GM12878 (cell line): ENCODE results near the gene COL6A3. TPM values are rescaled to one million over a fixed set of nuclear protein-coding genes. Genes with fewer than 3 reads are reported as not detected.

Source experiments
- ATAC-seq: fragments of 200-7000 bp; cut with Tn5 transposase; 3 replicates; pipeline ENCODE4 v1.9.1; 2020; ENCODE audit warnings: mild to moderate bottlenecking, moderate library complexity
- BruUV-seq: library from RNA; stranded (reverse); fragments of 400-500 nt; replicated peaks from 2 replicates; lab custom pipeline; 2021; lab: Mats Ljungman, UMichigan
- CTCF ChIA-PET: fragments of 300-600 bp; sonication (Branson Sonifier 250); formaldehyde crosslinking; extraction: SDS; loops from one replicate; lab custom pipeline; 2021; ENCODE audit warnings: inconsistent platforms; lab: Yijun Ruan, JAX
- POLR2A ChIA-PET: fragments of 350-600 bp; formaldehyde crosslinking; extraction: SDS; loops from one replicate; lab custom pipeline; 2021; ENCODE audit warnings: inconsistent platforms; lab: Charles Lee
- RAD21 ChIA-PET: fragments of 300-600 bp; sonication (Branson Sonifier 250); formaldehyde crosslinking; loops from one replicate; lab custom pipeline; 2023; ENCODE audit warnings: antibody characterized with exemption; ENCODE audit not compliant: unreplicated experiment; lab: Charles Lee
- SMC1A ChIA-PET: fragments of 300-600 bp; sonication (Branson Sonifier 250); formaldehyde crosslinking; loops from one replicate; lab custom pipeline; 2023; ENCODE audit not compliant: unreplicated experiment, uncharacterized antibody; lab: Charles Lee
- DNase-seq: peaks from one replicate; pipeline ENCODE4 v3.0.0-alpha.2; 2011; ENCODE audit warnings: low read depth, low spot score
- FAIRE-seq: peaks from 3 replicates; lab custom pipeline; 2011; peaks lifted over from hg19 to GRCh38; lab: Jason Lieb, UNC
- H2AFZ ChIP-seq: 2 replicates; pipeline ENCODE4 v1.6.0; 2011; ENCODE audit warnings: low read depth, low read length, control low read depth; ENCODE audit not compliant: control insufficient read depth
- H3K27ac ChIP-seq: 2 replicates; pipeline ENCODE4 v1.5.1; 2011; ENCODE audit warnings: control low read depth; ENCODE audit not compliant: control insufficient read depth, insufficient read depth
- H3K27me3 ChIP-seq, 2 experiments: replicated peaks in 1 of 2; 2 replicates each; pipeline versions ENCODE4 v1.6.0 to v1.6.1; 2011; ENCODE audit warnings: low read length in 1 of 2; ENCODE audit not compliant: control insufficient read depth in 2 of 2, insufficient read depth in 2 of 2
- H3K36me3 ChIP-seq, 2 experiments: 2 replicates each; pipeline ENCODE4 v1.5.1; 2011; ENCODE audit warnings: low read length in 1 of 2; ENCODE audit not compliant: control insufficient read depth in 2 of 2, insufficient read depth in 2 of 2
- H3K4me1 ChIP-seq: 2 replicates; pipeline ENCODE4 v1.6.1; 2011; ENCODE audit warnings: mild to moderate bottlenecking, low read length, moderate library complexity, mixed read lengths; ENCODE audit not compliant: control insufficient read depth, insufficient read depth
- H3K4me2 ChIP-seq: 2 replicates; pipeline ENCODE4 v1.6.0; 2011; ENCODE audit warnings: control low read depth; ENCODE audit not compliant: control insufficient read depth, insufficient read depth
- H3K4me3 ChIP-seq: fragments of 200-600 bp; sonication (generic); 2 replicates; pipeline ENCODE4 v1.5.1; 2016
- H3K79me2 ChIP-seq: 2 replicates; pipeline ENCODE4 v1.6.0; 2011; ENCODE audit warnings: low read length; ENCODE audit not compliant: control insufficient read depth, insufficient read depth
- H3K9ac ChIP-seq: 2 replicates; pipeline ENCODE4 v1.8.0; 2011; ENCODE audit warnings: low read length, control low read depth, mixed read lengths; ENCODE audit not compliant: control insufficient read depth, insufficient read depth
- H3K9me3 ChIP-seq: replicated peaks from 3 replicates; pipeline ENCODE4 v1.5.1; 2011; ENCODE audit warnings: mild to moderate bottlenecking, low read length; ENCODE audit not compliant: control insufficient read depth, insufficient read depth
- H4K20me1 ChIP-seq: 2 replicates; pipeline ENCODE4 v1.6.0; 2011; ENCODE audit not compliant: control insufficient read depth, insufficient read depth
- CEBPB ChIP-seq, 2 experiments: fragments of 150-350 bp in 1 of 2; IDR thresholded peaks; 2 replicates each; pipeline ENCODE4 v1.6.1; 2012 to 2014; ENCODE audit warnings: low read depth in 2 of 2, low read length in 2 of 2, borderline replicate concordance in 1 of 2, inconsistent platforms in 1 of 2
- CREM ChIP-seq: IDR thresholded peaks from 2 replicates; pipeline ENCODE4 v1.6.1; 2014; ENCODE audit warnings: antibody characterized with exemption, low read depth
- EZH2 ChIP-seq: IDR thresholded peaks from 2 replicates; pipeline ENCODE4 v1.6.1; 2012; ENCODE audit warnings: low read depth, mild to moderate bottlenecking, control low read depth, inconsistent platforms, low read length, borderline replicate concordance; ENCODE audit not compliant: control insufficient read depth
- IRF4 ChIP-seq: IDR thresholded peaks from 2 replicates; pipeline ENCODE4 v1.6.1; 2011; ENCODE audit warnings: low read depth, low read length
- RAD21 ChIP-seq: IDR thresholded peaks from 2 replicates; pipeline ENCODE4 v1.6.1; 2011; ENCODE audit warnings: mild to moderate bottlenecking, low read depth, low read length, moderate library complexity; ENCODE audit not compliant: insufficient read depth
- SIX5 ChIP-seq: IDR thresholded peaks from 2 replicates; pipeline ENCODE4 v1.6.1; 2011; ENCODE audit warnings: mild to moderate bottlenecking, low read depth, low read length, moderate library complexity; ENCODE audit not compliant: severe bottlenecking
- SMC3 ChIP-seq: IDR thresholded peaks from 2 replicates; pipeline ENCODE4 v1.6.1; 2011; ENCODE audit warnings: low read length, improper control_type of control experiment, borderline replicate concordance
- SREBF1 ChIP-seq: IDR thresholded peaks from 2 replicates; pipeline ENCODE4 v1.6.1; 2012; ENCODE audit warnings: mild to moderate bottlenecking, low read length
- WGBS: methylation state at CpG from one replicate; pipeline ENCODE4 v1.1.6; 2016; ENCODE audit warnings: low lambda C conversion rate; ENCODE audit not compliant: insufficient replicate concordance, insufficient coverage; ENCODE audit errors: missing lambda C conversion rate; 5-methylcytosine and 5-hydroxymethylcytosine counted together
- in situ Hi-C: fragments of 300-500 bp; cut with MboI; formaldehyde crosslinking; loops from 9 replicates; pipeline ENCODE4 v1.14.3; 2018; ENCODE audit warnings: mixed read lengths
- intact Hi-C: fragments of 100-400 bp; cut with micrococcal nuclease; formaldehyde crosslinking; loops from one replicate; pipeline ENCODE4 v1.14.2; 2022; ENCODE audit not compliant: unreplicated experiment
- polyA plus RNA-seq, 11 experiments: library from polyadenylated mRNA; depleted of rRNA in 4 of 11; unstranded in 6 of 11; stranded (reverse) in 5 of 11; fragments of >200 nt; fragmentation: Nextera tagmentation in 4 of 11; fragmentation: Illumina TruSeq in 1 of 11; extraction: Ambion mirVana in 4 of 11; extraction: Trizol in 1 of 11; gene quantifications; 1 replicate in 1 of 11; 2 replicates in 10 of 11; pipeline versions ENCODE4 v1.2.1 to v1.2.3, GENCODE V29; 2011 to 2016; ENCODE audit warnings: inconsistent platforms in 2 of 11, missing spikeins in 2 of 11, low read depth in 1 of 11
- total RNA-seq, 4 experiments: library from RNA; depleted of rRNA in 3 of 4; stranded (reverse); fragments of >200 nt in 3 of 4; fragmentation: Illumina TruSeq in 1 of 4; extraction: Trizol in 1 of 4; gene quantifications; 2 replicates each; pipeline versions ENCODE4 v1.2.1 to v1.2.3, GENCODE V29; 2013 to 2021
- TF ChIP-seq, protein P1 (sequence below), 3 experiments: IDR thresholded peaks in 2 of 3; conservative IDR thresholded peaks in 1 of 3; 2 replicates each; pipeline ENCODE4 v1.5.1; 2011; ENCODE audit warnings: low read depth in 3 of 3, low read length in 3 of 3, mild to moderate bottlenecking in 3 of 3, control low read depth in 2 of 3, moderate library complexity in 2 of 3, inconsistent platforms in 1 of 3, mixed read lengths in 1 of 3; ENCODE audit not compliant: control insufficient read depth in 2 of 3, insufficient read depth in 1 of 3; ENCODE audit errors: extremely low read depth in 1 of 3

Gene COL6A3
- total and polyA plus RNA-seq, 10 of the 15 experiments (the other 5 are each of a cell fraction or from before 2014, with no cell fraction given) = 0.01 to 0.51 (median 0.09) TPM; not detected in 4

DNA sequence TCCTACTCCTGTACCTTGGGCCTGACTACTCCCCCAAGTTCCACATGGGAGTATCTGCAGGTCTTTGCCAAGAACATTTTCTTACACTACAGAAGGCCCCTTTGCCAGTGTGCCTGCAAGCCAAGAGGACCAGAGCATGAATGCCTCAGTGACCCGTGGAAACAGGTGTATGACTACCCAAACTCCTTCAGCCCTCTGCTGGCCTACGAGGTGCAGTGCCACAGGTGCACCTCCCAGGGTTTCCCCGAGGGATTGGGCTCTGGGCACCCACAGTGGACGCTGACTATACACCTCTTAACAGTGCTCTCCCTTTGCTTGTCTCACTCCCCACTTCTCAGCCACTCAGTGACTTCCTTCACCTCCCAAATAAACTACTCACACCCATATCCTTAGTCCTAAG, 91.4 kb downstream of the COL6A3 start:
- TF ChIP-seq, protein P1, sequence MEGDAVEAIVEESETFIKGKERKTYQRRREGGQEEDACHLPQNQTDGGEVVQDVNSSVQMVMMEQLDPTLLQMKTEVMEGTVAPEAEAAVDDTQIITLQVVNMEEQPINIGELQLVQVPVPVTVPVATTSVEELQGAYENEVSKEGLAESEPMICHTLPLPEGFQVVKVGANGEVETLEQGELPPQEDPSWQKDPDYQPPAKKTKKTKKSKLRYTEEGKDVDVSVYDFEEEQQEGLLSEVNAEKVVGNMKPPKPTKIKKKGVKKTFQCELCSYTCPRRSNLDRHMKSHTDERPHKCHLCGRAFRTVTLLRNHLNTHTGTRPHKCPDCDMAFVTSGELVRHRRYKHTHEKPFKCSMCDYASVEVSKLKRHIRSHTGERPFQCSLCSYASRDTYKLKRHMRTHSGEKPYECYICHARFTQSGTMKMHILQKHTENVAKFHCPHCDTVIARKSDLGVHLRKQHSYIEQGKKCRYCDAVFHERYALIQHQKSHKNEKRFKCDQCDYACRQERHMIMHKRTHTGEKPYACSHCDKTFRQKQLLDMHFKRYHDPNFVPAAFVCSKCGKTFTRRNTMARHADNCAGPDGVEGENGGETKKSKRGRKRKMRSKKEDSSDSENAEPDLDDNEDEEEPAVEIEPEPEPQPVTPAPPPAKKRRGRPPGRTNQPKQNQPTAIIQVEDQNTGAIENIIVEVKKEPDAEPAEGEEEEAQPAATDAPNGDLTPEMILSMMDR (IDR thresholded peaks at IDR 0.05 in 2 of 3, conservative IDR thresholded peaks at IDR 0.05 in 1 of 3; ENCODE audit: control insufficient read depth in 2 of 3, extremely low read depth in 1 of 3, insufficient read depth in 1 of 3, low read depth in 3 of 3, low read length in 3 of 3) = peak; percentile 41 to 49 (median 46); a peak in 5 of 6 replicates
- TF ChIP-seq EZH2 (no peak), CREM (no peak), SMC3 (peak; percentile 43; the same call in 1 of the 2 replicates), SREBF1 (no peak), SIX5 (no peak), RAD21 (peak; percentile 27; the same call in 1 of the 2 replicates), CEBPB (IDR thresholded peaks at IDR 0.05; ENCODE audit: borderline replicate concordance in 1 of 2, low read depth in 2 of 2, low read length in 2 of 2) (no peak), IRF4 (no peak)
- TF ChIP-seq, all 136 proteins: peak for 3
- Histone ChIP-seq H3K4me2 (no peak overlapping the region), H3K4me1 (no peaks in the 10 kb centered on the region), H3K9me3 (no peaks in the 10 kb centered on the region), H3K36me3 (no peaks in the 10 kb centered on the region), H2AFZ (no peak overlapping the region), H3K79me2 (no peaks in the 10 kb centered on the region), H3K27ac (no peak overlapping the region), H3K9ac (no peak overlapping the region), H3K4me3 (no peak overlapping the region), H4K20me1 (no peaks in the 10 kb centered on the region), H3K27me3 (peaks cover 0 to 2% of the 10 kb centered on the region in 2 experiments; a peak in 1 of 4 replicates)
- peak; percentile 76 for ATAC-seq
- ChIA-PET CTCF (interaction anchor here (1.1 kb wide), 1 partner anchor 157 kb away, joined by 3 read pairs; no protein-coding TSS in a partner anchor), RAD21 (no interaction called here), SMC1A (no interaction called here), POLR2A (no interaction called here)
- no peak for FAIRE-seq
- intact Hi-C loops = loop anchor here (1.0 kb wide), 1 partner anchor 168 kb away; no protein-coding TSS in a partner anchor
- no TSS peak for BruUV-seq
- in situ Hi-C loops = no loop called here
- 2% methylated on average over 4 of the region's 4 CpGs for WGBS
- DNase-seq = no peak
